GM19025 (cell line): ENCODE measurements around the gene FNDC11.
"Not testable (repeated sequence)": the region's sequence is repeated elsewhere in the genome, so short reads cannot be mapped to it uniquely, and the experiment has no call there.

ENCODE experiments used
- ATAC-seq: cut with Tn5 transposase; IDR thresholded peaks from one replicate; pipeline ENCODE4 v1.9.1; 2021; ENCODE audit warnings: mild to moderate bottlenecking, low read depth, moderate library complexity; ENCODE audit not compliant: unreplicated experiment

The FNDC11 gene

DNA sequence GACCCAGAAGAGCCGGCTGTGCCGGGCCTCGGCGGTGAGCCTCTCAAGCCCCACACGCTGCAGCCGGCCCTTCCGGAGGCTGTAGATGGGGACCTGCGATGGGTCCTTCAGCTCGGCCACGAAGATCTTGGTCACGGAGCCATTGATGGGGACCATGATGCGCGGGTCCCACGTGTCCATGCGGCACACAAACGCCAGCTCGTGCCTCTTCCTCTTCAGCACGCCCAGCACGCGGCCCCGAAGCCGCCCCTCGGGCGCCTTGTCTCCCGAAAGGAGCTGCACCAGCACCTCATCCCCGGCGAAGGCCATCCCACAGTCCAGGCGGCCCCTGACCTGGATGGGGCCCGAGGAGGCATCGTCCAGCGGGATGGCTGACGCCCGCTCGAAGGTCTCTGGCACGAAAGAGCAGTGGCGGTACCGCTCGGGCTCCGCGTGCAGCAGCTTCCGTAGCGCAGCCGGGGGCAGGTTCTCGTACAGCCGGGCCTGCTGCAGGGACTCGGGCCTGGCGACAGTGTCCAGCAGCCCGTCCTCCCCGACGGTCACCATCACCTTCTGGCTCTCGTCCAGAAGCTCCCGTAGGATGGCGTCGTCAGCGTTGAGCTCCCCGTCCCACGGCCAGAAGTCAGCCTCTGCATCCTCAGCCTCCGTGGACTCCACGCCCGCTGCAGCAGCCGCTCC lies 11.2 kb downstream of the FNDC11 start:
- no peak for ATAC-seq

DNA sequence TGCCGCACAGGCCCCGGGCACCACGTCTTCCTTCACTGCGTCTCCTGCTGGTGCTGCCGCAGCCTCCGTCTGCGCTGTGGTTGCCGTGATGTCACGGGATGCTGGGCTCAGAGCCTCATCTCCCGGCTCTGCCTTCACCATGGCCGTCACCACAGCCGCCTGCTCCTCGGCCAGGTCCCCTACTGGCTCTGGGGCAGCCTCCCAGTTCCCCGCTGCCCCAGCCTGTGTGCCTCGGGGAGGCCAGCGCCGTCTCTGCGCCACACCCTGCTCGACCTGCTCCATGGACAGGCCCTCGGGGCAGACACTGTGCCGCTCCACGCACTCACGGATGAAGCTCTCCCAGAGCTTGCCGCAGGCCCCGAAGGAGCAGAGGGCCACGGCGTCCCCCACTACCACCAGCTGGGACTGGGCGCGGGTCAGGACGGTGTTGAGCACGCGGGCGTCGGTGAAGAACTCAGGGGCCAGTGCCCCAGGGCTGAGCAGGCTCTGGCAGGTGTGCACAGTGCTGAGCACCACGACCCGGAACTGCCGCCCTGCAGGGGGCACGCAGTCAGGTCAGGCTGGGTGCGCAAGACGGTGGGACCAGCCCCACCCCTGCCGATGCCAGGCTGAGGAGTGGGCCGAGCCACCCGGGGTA lies 11.9 kb downstream of the FNDC11 start:
- no peak for ATAC-seq

DNA sequence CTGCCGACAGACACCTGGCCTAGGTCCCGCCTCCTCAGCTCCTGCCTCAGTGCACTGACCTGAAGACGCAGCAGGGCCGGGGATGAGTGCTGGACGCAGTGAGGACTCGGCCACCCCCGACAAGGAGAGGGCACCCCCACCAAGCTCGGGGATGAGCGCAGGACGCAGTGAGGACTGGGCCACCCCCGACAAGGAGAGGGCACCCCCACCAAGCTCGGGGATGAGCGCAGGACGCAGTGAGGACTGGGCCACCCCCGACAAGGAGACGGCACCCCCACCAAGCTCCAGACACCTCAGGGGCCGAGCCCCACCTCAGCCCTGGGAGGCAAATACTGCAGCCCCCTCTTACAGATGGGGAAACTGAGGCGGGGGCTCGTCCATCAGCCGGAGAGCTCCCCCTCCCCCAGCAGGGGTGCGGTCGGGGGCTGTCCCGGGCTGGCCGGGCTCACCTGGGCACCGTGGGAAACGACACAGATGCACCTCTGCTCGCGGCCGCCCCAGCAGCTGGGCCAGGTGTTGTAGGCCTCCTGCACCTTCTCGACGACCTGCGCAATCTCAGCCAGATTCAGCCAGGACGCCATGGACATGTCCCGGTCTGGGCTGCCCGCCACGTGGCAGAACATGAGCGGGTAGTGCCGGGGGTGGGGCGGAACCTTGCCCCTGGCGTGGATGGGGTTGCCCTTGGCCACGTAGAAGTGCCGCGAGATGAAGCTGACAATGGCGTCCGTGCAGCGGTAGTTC lies 12.6 kb downstream of the FNDC11 start:
- no peak for ATAC-seq

DNA sequence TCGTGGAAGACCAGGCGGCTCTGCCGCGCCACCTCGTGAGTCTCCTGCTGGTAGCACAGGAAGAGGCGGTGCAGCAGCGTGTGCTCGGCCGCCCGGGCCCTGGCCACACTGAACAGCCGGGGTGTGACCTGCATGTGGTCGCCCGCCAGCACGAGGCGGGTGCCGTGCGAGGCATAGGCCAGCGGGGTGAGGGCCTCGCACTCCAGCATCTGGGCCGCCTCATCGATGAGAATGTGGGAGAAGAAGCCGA lies 13.1 kb downstream of the FNDC11 start:
- no peak for ATAC-seq

DNA sequence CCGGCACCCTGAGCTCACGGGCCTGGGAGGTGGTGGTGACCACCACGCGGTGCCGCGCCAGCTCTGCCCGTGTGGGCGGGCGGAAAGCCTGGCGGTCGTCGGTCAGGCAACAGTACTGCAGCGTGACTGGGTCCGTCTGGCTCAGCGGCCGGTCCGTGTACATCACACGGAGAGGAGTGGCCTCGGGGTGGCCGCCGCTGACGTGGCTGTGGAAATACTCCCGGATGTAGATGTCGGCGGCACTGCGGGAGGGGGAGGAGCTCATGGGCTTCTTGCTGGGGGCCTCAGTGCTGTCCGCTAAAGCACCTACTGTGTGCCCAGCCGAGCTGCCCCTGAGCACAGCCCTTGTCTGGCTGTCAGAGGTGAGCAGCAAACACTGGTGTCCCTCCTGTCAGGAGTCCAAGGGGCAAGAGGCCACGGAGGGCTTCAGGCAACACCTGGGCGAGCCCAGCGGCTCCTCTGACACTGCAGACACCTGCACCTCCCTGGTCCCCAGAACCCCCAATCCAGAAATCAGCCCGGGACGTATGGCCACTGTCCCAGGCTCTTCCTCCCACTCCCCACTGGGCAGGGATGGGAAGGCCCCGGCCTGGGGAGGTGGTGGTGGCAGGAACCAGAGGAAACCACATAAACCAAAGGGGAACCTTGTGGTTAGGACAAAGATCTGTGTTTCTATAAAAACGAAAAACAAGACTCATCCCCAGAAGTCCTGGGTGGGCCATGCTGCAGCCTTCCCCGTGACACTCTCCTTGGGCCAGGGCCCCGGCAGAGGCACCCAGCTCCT lies 13.6 kb downstream of the FNDC11 start:
- ATAC-seq = peak; percentile 56

DNA sequence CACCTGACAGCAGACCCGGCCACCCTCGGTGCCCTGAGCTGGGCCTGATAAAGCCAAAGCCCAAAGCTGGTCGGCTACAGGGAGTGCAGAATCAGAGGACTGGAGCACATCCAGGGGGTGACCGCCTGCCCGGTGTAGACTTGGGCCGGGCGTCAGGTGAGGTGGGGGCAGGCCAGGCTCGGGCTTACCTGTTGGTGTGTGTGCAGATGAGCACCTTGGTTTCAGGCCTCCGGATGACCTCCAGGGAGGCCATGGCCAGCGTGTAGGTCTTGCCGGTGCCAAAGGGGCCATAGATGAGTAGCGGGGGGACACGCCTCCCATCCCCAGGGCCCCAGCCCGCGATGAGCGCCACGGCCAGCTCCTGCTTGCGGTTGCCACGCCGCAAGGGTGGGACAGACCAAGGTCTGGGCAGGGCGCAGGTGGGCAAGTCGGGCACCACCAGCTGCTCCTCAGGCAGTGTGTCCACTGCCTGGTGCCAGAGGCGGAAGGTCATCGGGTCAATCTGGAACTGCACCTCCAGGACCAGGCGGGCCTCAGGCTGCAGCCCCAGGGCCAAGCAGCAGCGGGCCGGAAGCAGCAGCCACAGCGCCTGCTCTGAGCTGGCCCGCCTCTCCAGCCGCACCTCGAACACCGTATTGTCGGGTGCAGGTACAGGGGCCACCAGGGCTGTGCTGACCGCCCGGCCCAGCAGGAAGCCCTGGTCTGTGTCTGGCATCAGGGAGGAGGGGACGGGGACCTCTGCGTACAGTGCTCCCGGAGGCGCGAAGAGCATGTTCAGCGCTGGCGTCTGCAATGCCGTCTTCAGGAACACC lies 14.4 kb downstream of the FNDC11 start:
- ATAC-seq = no peak

DNA sequence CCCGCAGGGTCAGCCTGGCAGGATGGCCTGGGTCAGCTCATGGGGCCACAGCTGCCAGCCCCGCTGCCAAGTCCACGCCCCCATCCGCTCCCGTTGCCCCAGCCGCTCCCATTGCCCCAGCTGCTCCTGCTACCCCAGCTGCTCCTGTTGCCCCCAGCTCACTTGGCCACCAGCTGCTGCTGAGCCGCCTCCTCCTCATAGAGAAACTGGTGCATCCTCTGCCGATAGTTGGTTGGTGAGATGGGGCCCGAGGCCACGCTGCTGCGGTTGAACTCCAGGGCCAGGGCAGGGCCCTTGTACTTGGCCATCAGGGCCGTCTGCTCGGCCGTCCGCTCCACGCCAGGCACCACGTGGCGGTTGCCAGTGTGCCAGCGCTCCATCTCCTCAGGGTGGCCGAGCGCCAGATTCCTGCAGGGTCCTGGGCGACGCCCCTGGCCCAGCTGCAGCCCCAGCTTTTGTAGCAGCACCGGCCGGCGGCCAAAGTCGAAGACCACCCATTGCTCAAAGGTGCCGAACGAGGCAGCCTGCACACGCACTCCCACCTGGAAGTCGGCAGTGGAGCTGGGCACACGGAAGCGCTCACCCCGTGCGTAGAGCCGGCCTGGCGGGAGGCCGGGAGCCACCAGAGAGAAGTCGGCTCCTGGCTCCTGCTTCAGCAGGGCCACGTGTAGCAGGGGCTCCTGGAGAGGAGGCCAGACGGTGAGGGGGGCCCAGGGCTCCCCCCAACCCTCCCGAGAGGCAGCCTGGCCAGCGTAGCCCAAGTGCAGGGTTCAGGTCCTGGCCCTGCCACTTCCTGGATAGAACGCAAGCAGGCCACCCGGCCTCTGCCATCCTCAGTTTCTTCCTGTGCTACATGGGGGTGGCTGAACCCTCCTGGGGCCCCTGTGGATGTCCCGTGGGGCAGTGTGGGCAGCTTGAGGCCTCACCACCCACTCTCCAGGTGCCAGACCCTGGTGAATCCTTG lies 15.3 kb downstream of the FNDC11 start:
- ATAC-seq = no peak

DNA sequence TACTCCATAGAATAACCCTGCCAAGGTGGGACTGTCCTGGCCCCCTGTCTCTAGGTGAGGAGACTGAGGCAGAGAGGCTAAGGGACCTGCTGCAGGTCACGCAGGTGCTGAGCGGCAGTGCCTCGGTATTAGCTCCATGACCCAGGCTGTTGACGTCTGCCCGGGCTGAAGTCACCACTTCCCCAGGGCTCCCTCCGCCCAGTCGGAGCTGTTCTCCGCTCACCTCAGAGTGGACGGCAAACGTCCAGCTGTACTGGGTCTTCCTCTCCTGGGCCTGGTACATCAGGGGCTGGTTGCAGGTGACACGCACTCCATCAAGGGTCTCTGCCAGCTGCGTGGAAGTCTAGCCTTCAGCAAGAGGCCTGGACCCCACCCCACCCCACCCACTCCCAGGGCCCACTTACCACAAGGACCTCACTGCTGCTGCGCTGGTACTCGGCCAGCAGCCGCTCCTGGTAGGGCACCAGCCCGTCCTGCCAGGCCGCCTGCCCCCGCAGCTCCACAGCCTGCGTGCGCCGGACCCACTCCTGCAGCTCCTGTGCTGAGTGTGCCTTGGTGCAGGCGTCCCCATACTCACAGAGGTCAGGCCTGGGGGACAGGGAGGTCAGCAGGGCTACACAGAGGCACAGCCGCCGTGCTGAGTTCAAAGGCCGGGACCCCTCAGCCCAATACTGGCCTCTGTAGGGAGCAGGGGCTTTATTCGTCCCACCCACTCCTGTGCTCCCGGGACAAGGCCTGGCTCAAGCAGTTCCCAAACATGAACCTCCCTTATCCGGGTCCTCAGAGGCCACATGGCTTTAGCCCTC lies 16.5 kb downstream of the FNDC11 start:
- ATAC-seq = no peak

DNA sequence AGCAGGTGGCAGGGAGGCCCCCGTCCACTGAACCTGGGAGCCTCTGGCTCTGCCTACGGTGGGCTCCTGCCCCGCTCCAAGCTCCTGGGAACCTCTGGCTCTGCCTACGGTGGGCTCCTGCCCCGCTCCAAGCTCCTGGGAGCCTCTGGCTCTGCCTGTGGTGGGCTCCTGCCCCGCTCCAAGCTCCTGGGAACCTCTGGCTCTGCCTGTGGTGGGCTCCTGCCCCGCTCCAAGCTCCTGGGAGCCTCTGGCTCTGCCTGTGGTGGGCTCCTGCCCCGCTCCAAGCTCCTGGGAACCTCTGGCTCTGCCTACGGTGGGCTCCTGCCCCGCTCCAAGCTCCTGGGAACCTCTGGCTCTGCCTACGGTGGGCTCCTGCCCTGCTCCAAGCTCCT lies 17.1 kb downstream of the FNDC11 start:
- not testable (repeated sequence) for ATAC-seq

DNA sequence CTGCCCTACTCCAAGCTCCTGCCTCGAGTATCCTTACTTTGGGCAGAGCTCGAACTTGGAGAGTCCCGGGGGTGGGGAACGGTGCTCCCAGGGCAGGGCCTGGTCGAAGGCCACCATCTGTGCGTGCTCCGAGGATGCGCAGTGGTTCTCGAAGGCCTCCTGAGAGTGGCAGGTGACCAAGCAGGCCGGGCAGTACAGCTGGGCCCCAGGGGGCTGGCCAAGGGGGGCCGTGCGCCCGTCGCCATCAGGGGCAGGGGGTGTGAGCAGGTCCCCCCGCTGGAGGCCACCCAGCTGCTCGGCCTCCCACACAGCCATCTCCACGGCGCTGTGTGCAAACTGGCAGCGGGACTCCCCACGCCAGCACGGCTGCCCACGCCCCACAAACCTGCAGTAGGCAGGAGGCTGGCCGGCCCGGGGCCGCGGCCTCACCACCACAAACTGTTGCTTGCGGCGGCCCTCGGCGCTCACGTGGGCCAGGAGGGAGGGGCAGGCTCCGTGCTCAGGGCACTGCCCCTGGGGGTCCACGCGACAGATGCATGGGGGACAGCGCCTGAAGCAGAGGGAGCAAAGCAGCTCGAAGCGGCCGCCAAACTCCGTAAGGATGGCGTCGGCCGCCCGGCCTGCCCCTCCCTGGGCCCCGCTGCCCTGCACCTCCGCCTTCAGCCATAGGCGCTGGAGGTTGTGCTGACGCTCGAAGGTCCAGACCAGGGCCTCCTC lies 18.3 kb downstream of the FNDC11 start:
- no peak for ATAC-seq

DNA sequence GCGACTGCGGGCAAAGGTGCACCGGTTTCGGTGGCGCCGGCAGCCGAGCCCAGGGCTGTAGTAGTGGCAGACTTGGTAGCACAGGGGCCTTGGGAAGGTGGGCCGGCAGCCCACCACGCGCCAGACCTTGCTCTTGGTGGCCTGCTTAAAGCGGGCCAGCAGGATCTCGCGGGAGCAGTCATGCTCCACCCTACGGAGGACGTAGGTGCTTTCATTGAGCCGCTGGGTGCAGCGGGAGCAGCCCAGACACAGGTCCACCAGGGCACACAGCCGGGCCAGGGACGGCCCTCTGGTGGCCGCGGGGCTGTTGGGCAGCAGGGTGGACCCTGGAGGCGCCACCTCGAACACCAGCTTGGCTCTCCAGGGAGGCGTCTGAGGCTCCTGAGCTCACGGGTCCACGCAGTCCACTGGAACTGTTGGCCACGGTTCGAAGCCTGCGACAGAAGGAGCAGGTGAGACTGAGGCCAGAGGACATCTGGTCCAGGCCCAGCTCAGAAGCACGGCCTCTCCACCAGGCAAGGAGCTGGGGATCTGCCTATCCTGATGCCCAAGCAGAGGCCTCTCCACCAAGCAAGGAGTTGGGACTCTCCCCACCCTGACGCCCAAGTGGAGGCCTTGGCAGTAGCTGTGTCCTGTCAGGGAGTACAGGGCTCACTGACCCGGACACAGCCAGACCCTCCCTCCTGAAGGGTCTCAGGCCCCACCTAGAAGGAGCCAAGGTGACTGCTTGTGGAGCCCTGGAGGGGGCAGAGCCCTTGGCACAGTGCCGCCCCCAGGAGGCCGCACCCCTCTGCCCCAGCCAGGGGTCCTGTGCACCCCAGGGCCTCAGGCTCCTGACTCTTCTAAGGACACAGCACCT lies 19.1 kb downstream of the FNDC11 start:
- ATAC-seq = no peak

DNA sequence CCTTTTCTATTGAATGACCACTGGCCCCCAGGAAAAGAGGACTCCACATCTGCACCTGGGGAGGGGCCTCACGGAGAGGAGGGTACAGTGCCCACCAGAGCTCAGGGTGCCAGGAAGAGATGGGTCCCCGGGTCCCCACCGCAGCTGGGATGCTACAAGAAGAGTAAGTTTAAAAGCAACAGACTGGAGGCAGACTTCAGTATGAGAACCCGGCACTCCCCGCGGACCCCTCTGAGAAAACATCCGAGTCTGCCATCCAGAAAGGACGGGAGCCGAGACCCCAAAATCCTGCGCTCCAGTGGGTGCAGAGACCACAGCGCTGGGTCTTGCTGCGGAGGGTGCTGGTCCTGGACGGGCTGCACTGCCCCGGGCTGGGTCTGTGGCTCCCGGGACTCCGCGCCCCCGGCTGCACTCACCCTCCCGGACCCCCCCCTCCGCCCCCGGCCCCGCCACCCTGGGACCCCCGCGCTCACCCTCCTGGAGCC lies 19.7 kb downstream of the FNDC11 start:
- no peak for ATAC-seq

DNA sequence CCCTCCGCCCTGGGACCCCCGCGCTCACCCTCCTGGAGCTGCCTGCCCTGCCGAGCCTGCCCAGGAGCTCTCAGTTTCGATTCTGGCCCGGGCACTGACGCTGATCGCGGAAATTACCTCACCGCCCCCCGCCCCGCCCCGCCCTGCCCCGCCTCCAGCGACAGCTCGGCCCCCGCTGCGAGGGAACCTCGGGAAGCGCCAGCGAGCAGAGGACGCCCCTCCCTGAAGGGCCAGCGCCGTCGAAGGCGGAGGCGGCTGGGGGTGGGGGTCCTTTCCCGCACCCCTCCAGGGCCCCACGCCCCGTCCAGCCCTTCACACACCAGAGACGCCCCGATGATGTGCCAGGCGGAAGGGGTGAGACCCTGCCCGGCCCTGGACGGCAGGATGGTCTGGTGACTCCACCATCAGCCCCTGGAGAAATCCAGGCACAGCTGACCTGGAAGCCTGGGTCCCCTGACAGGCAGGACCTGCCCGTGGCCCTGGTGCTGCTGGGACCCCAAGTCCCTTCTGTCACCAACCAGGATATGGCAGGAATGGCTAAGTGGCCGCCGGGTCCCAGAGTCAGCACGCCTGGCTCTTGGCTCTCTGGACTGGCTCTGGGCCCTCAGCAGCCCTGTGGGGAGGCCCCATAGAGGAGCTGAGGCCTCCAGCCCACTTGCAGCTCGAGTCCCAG lies 20.3 kb downstream of the FNDC11 start, which contains the start of gene HELZ2:
Gene HELZ2, minus strand, starts transcription at position 84 of the 673 bp plus-strand sequence. CDS start 1,854 bp downstream, outside the sequence.
- no peak for ATAC-seq

DNA sequence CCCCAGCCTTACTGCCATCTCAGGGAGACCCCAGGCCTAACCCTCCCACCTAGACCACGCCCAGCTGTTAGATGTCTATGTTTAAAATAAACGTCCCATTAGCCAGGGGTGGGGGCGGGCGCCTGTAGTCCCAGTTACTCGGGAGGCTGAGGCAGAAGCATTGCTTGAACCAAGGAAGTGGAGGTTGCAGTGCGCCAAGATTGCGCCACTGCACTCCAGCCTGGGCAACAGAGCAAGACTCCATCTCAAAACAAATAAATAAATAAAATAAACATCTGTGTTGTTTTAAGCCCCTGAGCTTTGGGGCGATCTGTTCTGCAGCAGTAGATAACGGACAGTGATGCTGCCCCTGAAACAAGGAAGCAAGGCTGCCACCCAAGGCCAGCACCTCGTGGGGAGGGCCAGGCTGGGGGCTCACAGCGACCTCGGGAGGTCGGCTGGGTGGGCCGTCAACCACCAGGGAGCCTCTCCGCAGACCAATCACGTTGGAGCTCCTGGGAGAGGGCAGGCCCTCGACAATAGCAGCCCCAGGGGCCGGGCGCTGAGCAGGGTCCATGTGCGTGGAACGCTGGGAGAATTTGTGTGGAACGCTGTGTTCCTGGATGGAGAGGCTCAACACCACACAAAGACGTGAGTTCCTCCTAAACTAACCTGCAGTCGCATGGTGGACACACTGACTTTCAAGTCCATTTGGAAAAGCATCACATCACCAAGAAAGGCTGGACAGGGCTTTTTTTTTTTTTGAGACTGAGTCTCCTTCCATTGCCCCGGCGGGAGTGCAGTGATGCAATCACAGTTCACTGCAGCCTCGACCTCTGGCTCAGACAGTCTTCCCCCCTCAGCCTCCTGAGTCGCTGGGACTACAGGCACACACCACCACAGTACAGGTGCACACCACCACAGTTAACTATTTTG lies 21.1 kb downstream of the FNDC11 start:
- no peak for ATAC-seq

DNA sequence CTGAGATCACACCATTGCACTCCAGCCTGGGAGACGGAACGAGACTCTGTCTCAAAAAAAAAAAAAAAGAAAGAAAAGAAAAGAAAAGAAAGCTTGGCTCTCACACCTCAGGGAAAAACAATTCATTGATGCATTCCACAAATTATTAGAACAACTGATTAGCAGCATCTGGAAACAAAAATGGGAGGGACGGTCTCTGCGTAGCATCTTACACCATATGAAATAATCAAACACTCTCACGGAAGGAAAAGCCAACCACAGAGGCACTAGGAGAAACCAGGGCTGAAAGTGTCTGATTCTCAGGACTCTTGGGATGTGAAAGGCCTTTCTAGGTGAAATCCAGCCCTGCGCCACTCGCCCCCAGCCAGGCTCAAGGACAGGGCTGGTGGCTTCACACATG lies 22.4 kb downstream of the FNDC11 start:
- no peak for ATAC-seq
